ENCODE results near the gene ZC3HAV1L. TPM values are rescaled to one million over a fixed set of nuclear protein-coding genes. Genes with fewer than 3 reads are reported as not detected.

The ZC3HAV1L gene
- total and polyA plus RNA-seq, 9 donors, result 2.6 to 46.4 (median 23.6) TPM

- Histone ChIP-seq H3K27me3 (no peaks in the 10 kb centered on the region), H3K4me3 (no peak overlapping the region), H3K36me3 (no peaks in the 10 kb centered on the region), H3K9me3 (no peaks in the 10 kb centered on the region), H3K27ac (no peak overlapping the region), H3K4me1 (ENCODE audit: insufficient read depth) (no peaks in the 10 kb centered on the region)
- no peak for TF ChIP-seq POLR2A (IDR thresholded peaks at IDR 0.05)
- TF ChIP-seq CTCF (IDR thresholded peaks at IDR 0.05), result no peak
- TF ChIP-seq EP300 (IDR thresholded peaks at IDR 0.05), result no peak
- DNase-seq, result no peak
- WGBS, 3 donors, result 90 to 93% (median 93%) methylated on average over 5 of the region's 5 CpGs
- intact Hi-C loops (cut with DNase I), result no loop called here
Measured at GRCh38 chr7:139044813-139045794, 9.3 kb upstream of the ZC3HAV1L start.

DNA sequence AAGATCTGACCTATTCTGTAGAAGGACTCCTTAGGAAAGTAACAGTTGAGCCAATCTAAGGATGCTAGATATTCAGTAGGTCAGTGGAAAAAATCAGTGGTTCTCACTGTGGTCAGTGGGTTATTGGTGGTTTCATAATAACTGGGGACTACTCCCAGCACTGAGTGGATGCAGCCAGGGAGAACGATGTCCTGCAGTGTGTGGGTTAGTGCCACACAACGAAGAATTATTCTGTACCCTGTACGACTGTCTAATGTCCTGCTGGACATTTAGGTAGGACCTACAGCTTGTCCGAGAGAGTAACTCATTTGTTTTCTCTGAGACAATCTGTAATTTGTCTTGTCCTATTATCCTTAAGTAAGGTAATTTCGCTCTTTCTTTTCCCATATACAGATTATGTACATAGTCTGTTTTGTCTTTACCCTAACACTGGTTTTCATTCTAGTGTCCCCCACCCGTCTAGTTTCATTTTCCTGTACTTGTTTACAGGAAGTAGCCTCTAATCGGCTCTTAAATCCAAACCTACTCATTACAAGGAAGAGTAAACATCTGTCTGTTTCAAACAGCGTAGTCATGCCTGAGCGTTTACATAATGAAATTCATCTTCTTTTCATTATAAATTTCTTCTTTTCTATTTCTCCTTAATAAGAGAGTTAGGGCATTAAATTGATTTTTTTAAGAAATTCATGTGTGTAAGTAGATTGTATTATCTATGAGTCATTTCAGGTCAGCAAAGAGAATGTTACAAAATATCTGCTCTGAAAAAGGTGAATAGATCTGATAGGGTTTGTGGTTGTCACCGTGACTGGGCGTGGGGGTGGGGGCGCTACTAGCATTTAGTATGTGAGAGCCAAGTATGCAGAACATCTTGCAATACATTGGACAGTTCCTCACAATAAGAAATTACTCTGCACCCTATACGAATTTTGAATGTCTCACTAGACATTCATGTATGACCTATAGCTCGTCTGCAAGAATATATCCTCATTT, 8.3 kb upstream of the ZC3HAV1L start:
- Histone ChIP-seq H3K9me3 (no peaks in the 10 kb centered on the region), H3K4me1 (ENCODE audit: insufficient read depth) (no peaks in the 10 kb centered on the region), H3K4me3 (no peak overlapping the region), H3K27ac (no peak overlapping the region), H3K27me3 (no peaks in the 10 kb centered on the region), H3K36me3 (no peaks in the 10 kb centered on the region)
- TF ChIP-seq CTCF (IDR thresholded peaks at IDR 0.05), result no peak
- no peak for TF ChIP-seq POLR2A (IDR thresholded peaks at IDR 0.05)
- no peak for TF ChIP-seq EP300 (IDR thresholded peaks at IDR 0.05)
- intact Hi-C loops (cut with DNase I), result no loop called here
- DNase-seq, result no peak
- WGBS, 3 donors, result 71 to 83% (median 76%) methylated on average over 14 of the region's 14 CpGs

- no peaks in the 10 kb centered on the region for H3K36me3 ChIP-seq
- TF ChIP-seq CTCF (IDR thresholded peaks at IDR 0.05), result no peak
- no peak for TF ChIP-seq POLR2A (IDR thresholded peaks at IDR 0.05)
- no peak for TF ChIP-seq EP300 (IDR thresholded peaks at IDR 0.05)
- peaks cover under 1% of the 10 kb centered on the region for H3K4me1 ChIP-seq (ENCODE audit: insufficient read depth)
- no peaks in the 10 kb centered on the region for H3K27me3 ChIP-seq
- WGBS, 3 donors, result 57 to 69% (median 60%) methylated on average over 6 of the region's 6 CpGs
- DNase-seq, result no peak
- no peak overlapping the region for H3K27ac ChIP-seq
- no peak overlapping the region for H3K4me3 ChIP-seq
- H3K9me3 ChIP-seq, result no peaks in the 10 kb centered on the region
- intact Hi-C loops (cut with DNase I), result no loop called here
Measured at GRCh38 chr7:139041378-139042085, 5.7 kb upstream of the ZC3HAV1L start.

DNA sequence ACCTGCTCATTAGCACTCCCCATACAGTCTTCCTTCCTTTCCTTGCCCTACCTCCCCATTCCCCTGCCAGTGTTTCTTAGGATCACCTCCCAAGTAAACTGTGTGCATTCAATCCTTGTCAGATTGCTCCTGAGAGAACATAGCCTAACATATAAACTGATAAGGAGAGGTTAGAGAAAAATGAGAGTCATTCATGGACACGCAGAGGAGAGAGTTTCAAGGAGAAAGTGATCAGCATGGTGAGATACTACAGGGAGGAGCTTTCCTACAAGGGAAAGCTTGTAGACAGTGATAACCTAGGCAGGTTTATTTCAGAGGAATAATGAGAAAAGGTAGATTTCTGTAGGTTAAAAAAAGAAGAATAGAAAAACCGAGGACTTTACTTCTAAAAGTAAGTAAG, 2.8 kb upstream of the ZC3HAV1L start:
- TF ChIP-seq CTCF (IDR thresholded peaks at IDR 0.05) (no peak), POLR2A (IDR thresholded peaks at IDR 0.05) (no peak), EP300 (IDR thresholded peaks at IDR 0.05) (no peak)
- 85 to 89% (median 86%) methylated on average over 2 of the region's 2 CpGs for WGBS, 3 donors
- Histone ChIP-seq H3K27me3 (no peaks in the 10 kb centered on the region), H3K27ac (no peak overlapping the region), H3K4me3 (no peak overlapping the region), H3K36me3 (no peaks in the 10 kb centered on the region), H3K9me3 (no peaks in the 10 kb centered on the region), H3K4me1 (ENCODE audit: insufficient read depth) (peaks cover 2% of the 10 kb centered on the region)
- DNase-seq, result no peak
- intact Hi-C loops (cut with DNase I), result loop anchor here in 1 of 4 donors (5.0 kb wide), 1 partner anchor 151 kb away; no protein-coding TSS in a partner anchor
